Astrocyte (in vitro differentiated cells and primary cell): Measurements from ENCODE around the gene TMEM132C. TPM values are rescaled to one million over a fixed set of nuclear protein-coding genes. Genes with fewer than 3 reads are reported as not detected.

Source experiments
- DNase-seq: peaks from one replicate; pipeline ENCODE4 v3.0.0-alpha.2; 2010; ENCODE audit warnings: low read depth
- FAIRE-seq: peaks from 2 replicates; lab custom pipeline; 2011; peaks lifted over from hg19 to GRCh38; lab: Jason Lieb, UNC
- H2AFZ ChIP-seq: 2 replicates; pipeline ENCODE4 v1.6.0; 2012; ENCODE audit warnings: low read depth, low read length, inconsistent platforms
- H3K27ac ChIP-seq: 2 replicates; pipeline ENCODE4 v1.5.1; 2011; ENCODE audit warnings: low read depth, low read length, inconsistent platforms
- H3K27me3 ChIP-seq: 2 replicates; pipeline ENCODE4 v1.6.0; 2011; ENCODE audit warnings: low read length, inconsistent platforms; ENCODE audit not compliant: insufficient read depth
- H3K36me3 ChIP-seq: 2 replicates; pipeline ENCODE4 v1.5.1; 2011; ENCODE audit warnings: low read length, inconsistent platforms; ENCODE audit not compliant: insufficient read depth
- H3K4me1 ChIP-seq: 2 replicates; pipeline ENCODE4 v1.5.1; 2011; ENCODE audit warnings: low read length, inconsistent platforms; ENCODE audit not compliant: insufficient read depth
- H3K4me2 ChIP-seq: 2 replicates; pipeline ENCODE4 v1.6.0; 2012; ENCODE audit warnings: low read length, inconsistent platforms
- H3K4me3 ChIP-seq: 2 replicates; pipeline ENCODE4 v1.5.1; 2011; ENCODE audit warnings: low read depth, mild to moderate bottlenecking, low read length, inconsistent platforms; ENCODE audit not compliant: insufficient read depth
- H3K79me2 ChIP-seq: 2 replicates; pipeline ENCODE4 v1.6.0; 2012; ENCODE audit warnings: mild to moderate bottlenecking, low read length, inconsistent platforms; ENCODE audit not compliant: insufficient read depth
- H3K9ac ChIP-seq: 2 replicates; pipeline ENCODE4 v1.6.0; 2012; ENCODE audit warnings: mild to moderate bottlenecking, low read length, inconsistent platforms
- H3K9me3 ChIP-seq: 2 replicates; pipeline ENCODE4 v1.5.1; 2012; ENCODE audit warnings: low read depth, mild to moderate bottlenecking, low read length, inconsistent platforms; ENCODE audit not compliant: insufficient read depth
- H4K20me1 ChIP-seq: 2 replicates; pipeline ENCODE4 v1.6.0; 2012; ENCODE audit warnings: low read length, inconsistent platforms; ENCODE audit not compliant: insufficient read depth
- H3K27ac Mint-ChIP-seq: one replicate; pipeline ENCODE4 v1.8.0; 2021; ENCODE audit warnings: mild to moderate bottlenecking, mixed read lengths; ENCODE audit not compliant: unreplicated experiment
- H3K27me3 Mint-ChIP-seq: one replicate; pipeline ENCODE4 v1.8.0; 2021; ENCODE audit warnings: low read depth, mixed read lengths; ENCODE audit not compliant: unreplicated experiment
- H3K36me3 Mint-ChIP-seq: one replicate; pipeline ENCODE4 v1.8.0; 2021; ENCODE audit warnings: low read depth, mixed read lengths; ENCODE audit not compliant: unreplicated experiment
- H3K4me1 Mint-ChIP-seq: one replicate; pipeline ENCODE4 v1.8.0; 2021; ENCODE audit warnings: low read depth, mixed read lengths; ENCODE audit not compliant: unreplicated experiment
- H3K4me3 Mint-ChIP-seq: one replicate; pipeline ENCODE4 v1.8.0; 2021; ENCODE audit warnings: mild to moderate bottlenecking, moderate library complexity, mixed read lengths; ENCODE audit not compliant: unreplicated experiment
- H3K9me3 Mint-ChIP-seq: one replicate; pipeline ENCODE4 v1.8.0; 2021; ENCODE audit warnings: mild to moderate bottlenecking, mixed read lengths; ENCODE audit not compliant: unreplicated experiment
- EZH2 ChIP-seq: IDR thresholded peaks from 2 replicates; pipeline ENCODE4 v1.6.1; 2012; ENCODE audit warnings: mild to moderate bottlenecking, low read length, inconsistent platforms; ENCODE audit not compliant: insufficient read depth
- total RNA-seq: library from RNA; stranded (reverse); gene quantifications from 2 replicates; pipeline ENCODE4 v1.2.1, GENCODE V29; 2021
- TF ChIP-seq, protein P1 (sequence below): IDR thresholded peaks from 2 replicates; pipeline ENCODE4 v1.5.1; 2011; ENCODE audit warnings: low read depth, mild to moderate bottlenecking, inconsistent platforms, low read length, moderate library complexity; ENCODE audit not compliant: insufficient read depth

TMEM132C gene
- total RNA-seq, 1 donor from 2014 or later: not detected

DNA sequence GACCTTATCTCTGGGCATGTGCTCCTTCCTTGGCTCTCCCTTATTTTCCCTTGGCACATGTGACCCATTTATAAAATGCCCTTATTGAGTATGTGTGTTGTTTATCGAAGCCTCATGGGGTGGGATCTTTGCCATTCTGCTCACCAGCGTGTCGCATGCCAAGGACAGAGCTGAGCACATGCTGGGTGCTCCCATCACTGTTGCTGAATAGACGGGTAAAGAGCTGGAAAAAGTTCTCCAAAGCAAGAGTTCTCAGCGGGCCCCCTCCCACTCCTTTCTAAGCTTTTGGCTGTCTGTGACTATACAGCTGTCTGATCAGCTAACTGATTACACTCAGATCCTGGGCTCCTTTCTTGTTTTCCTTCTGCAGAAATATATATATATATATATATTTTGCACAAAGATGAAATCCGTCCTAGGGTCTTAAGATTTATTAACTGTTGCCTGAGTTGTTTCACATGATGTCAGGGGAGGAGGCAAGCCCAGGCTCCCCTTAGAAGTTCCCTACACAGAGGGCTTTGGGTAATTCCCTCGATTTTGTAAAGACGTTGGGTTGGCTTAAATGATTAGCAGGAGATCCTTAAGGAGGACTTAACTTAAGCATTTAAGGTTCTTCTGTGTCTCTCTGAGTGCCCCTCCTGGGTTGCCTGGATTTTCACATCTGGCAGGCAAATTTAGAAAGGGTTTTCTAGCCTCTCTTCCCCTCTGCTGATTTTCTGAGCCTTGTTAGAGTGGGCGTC lies 71.6 kb downstream of the TMEM132C start:
- Histone ChIP-seq H2AFZ (no peak overlapping the region), H3K27ac (no peak overlapping the region), H4K20me1 (no peaks in the 10 kb centered on the region), H3K79me2 (no peaks in the 10 kb centered on the region), H3K36me3 (no peaks in the 10 kb centered on the region), H3K9me3 (peaks cover 7% of the 10 kb centered on the region), H3K4me3 (no peak overlapping the region), H3K4me2 (no peak overlapping the region), H3K27me3 (no peaks in the 10 kb centered on the region), H3K9ac (no peak overlapping the region), H3K4me1 (no peaks in the 10 kb centered on the region)
- H3K4me1 Mint-ChIP-seq: no peaks in the 10 kb centered on the region
- TF ChIP-seq, protein P1, sequence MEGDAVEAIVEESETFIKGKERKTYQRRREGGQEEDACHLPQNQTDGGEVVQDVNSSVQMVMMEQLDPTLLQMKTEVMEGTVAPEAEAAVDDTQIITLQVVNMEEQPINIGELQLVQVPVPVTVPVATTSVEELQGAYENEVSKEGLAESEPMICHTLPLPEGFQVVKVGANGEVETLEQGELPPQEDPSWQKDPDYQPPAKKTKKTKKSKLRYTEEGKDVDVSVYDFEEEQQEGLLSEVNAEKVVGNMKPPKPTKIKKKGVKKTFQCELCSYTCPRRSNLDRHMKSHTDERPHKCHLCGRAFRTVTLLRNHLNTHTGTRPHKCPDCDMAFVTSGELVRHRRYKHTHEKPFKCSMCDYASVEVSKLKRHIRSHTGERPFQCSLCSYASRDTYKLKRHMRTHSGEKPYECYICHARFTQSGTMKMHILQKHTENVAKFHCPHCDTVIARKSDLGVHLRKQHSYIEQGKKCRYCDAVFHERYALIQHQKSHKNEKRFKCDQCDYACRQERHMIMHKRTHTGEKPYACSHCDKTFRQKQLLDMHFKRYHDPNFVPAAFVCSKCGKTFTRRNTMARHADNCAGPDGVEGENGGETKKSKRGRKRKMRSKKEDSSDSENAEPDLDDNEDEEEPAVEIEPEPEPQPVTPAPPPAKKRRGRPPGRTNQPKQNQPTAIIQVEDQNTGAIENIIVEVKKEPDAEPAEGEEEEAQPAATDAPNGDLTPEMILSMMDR: no peak
- no peak for TF ChIP-seq EZH2
- FAIRE-seq (no peak), DNase-seq (no peak)
- H3K4me3 Mint-ChIP-seq: no peak overlapping the region
- no peak overlapping the region for H3K27ac Mint-ChIP-seq
- no peaks in the 10 kb centered on the region for H3K36me3 Mint-ChIP-seq
- H3K9me3 Mint-ChIP-seq: peaks cover 15% of the 10 kb centered on the region
- H3K27me3 Mint-ChIP-seq: no peaks in the 10 kb centered on the region

DNA sequence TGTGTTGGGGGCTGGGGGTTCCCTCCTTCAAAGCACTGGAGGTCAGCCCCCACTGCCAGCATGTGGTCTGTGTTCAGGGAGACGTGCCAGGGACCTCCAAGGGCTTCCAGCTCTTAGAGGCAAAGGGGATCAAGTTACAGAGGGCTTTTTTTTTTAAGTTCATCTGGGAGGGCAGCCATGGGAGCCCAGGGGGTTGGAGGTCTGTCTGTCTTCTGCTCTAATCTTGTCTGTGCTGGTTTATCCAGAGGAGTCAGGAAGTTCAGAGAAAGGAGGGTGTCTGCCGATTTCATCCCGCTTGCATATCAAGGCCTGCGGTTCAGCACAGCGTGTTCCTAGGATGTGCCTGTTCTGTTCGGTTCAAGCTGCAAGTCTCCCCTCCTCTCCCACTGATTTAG lies 72.2 kb downstream of the TMEM132C start:
- Histone ChIP-seq H2AFZ (no peak overlapping the region), H3K27ac (no peak overlapping the region), H3K36me3 (no peaks in the 10 kb centered on the region), H3K9me3 (peaks cover 2% of the 10 kb centered on the region), H3K79me2 (no peaks in the 10 kb centered on the region), H3K4me1 (no peaks in the 10 kb centered on the region), H3K4me2 (no peak overlapping the region), H3K27me3 (no peaks in the 10 kb centered on the region), H3K9ac (no peak overlapping the region), H4K20me1 (no peaks in the 10 kb centered on the region), H3K4me3 (no peak overlapping the region)
- no peak overlapping the region for H3K4me3 Mint-ChIP-seq
- no peaks in the 10 kb centered on the region for H3K36me3 Mint-ChIP-seq
- DNase-seq (no peak), FAIRE-seq (no peak)
- no peak overlapping the region for H3K27ac Mint-ChIP-seq
- no peaks in the 10 kb centered on the region for H3K27me3 Mint-ChIP-seq
- TF ChIP-seq EZH2: no peak
- TF ChIP-seq, protein P1: no peak
- H3K4me1 Mint-ChIP-seq: no peaks in the 10 kb centered on the region
- peaks cover 15% of the 10 kb centered on the region for H3K9me3 Mint-ChIP-seq

DNA sequence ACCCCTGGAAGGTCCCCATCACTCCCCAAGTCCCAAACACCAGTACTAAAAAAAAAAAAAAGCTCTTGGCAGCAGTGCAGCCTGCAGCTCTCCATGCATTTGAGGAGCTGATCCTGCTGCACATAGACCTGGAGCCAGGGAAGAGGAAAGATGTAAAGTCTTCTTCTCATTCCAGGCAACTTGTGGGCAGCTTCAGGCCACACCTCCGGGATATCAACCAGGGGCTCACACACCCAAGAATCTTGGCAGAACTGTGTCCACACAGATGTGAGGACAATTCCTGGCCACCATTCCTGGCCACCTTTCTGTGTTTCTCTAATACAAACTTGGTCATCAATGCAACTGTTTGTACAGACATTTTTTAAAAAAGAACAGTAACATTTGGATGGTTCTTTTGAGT lies 72.7 kb downstream of the TMEM132C start:
- no peaks in the 10 kb centered on the region for H3K27me3 Mint-ChIP-seq
- H3K4me3 Mint-ChIP-seq: no peak overlapping the region
- Histone ChIP-seq H3K4me2 (no peak overlapping the region), H3K36me3 (no peaks in the 10 kb centered on the region), H3K4me1 (no peaks in the 10 kb centered on the region), H3K27ac (no peak overlapping the region), H3K9me3 (no peaks in the 10 kb centered on the region), H3K27me3 (no peaks in the 10 kb centered on the region), H4K20me1 (no peaks in the 10 kb centered on the region), H3K9ac (no peak overlapping the region), H3K79me2 (no peaks in the 10 kb centered on the region), H3K4me3 (no peak overlapping the region), H2AFZ (no peak overlapping the region)
- no peak for TF ChIP-seq EZH2
- TF ChIP-seq, protein P1: no peak
- H3K36me3 Mint-ChIP-seq: no peaks in the 10 kb centered on the region
- peaks cover 15% of the 10 kb centered on the region for H3K9me3 Mint-ChIP-seq
- no peaks in the 10 kb centered on the region for H3K4me1 Mint-ChIP-seq
- FAIRE-seq (no peak), DNase-seq (no peak)
- H3K27ac Mint-ChIP-seq: no peak overlapping the region
